ENCODE measurements around the gene BUB1B.
"Not testable (repeated sequence)": the region's sequence is repeated elsewhere in the genome, so short reads cannot be mapped to it uniquely, and the experiment has no call there.

DNA sequence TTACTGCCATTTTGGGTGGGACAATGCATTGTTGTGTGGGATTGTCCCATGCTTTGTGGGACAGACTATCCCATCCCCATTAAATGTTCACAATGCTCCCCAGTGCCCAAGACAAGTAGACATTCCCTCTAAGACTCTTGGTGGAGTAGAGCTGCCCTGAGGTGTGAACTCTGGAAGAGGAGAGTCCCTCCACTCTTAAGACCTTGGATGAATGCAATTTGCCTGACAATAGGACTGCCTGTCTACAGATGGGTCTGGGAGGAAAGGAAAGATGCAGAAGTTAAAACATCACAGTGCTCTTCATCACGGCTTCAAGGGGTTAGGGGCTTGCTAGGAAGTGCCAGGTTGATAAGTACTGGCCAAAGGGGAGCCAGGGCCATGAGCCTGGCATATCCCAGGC is 6.0 kb upstream of the BUB1B start:
- TF ChIP-seq, protein P1, sequence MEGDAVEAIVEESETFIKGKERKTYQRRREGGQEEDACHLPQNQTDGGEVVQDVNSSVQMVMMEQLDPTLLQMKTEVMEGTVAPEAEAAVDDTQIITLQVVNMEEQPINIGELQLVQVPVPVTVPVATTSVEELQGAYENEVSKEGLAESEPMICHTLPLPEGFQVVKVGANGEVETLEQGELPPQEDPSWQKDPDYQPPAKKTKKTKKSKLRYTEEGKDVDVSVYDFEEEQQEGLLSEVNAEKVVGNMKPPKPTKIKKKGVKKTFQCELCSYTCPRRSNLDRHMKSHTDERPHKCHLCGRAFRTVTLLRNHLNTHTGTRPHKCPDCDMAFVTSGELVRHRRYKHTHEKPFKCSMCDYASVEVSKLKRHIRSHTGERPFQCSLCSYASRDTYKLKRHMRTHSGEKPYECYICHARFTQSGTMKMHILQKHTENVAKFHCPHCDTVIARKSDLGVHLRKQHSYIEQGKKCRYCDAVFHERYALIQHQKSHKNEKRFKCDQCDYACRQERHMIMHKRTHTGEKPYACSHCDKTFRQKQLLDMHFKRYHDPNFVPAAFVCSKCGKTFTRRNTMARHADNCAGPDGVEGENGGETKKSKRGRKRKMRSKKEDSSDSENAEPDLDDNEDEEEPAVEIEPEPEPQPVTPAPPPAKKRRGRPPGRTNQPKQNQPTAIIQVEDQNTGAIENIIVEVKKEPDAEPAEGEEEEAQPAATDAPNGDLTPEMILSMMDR (conservative IDR thresholded peaks at IDR 0.05; ENCODE audit: low read length): not testable (repeated sequence)
- not testable (repeated sequence) for TF ChIP-seq EZH2phosphoT487 (IDR thresholded peaks at IDR 0.05; ENCODE audit: borderline replicate concordance, low read depth, low read length)

Data from OCI-LY7 (cell line).